Fibroblast of skin of left quadriceps (primary cell): ENCODE data around the gene KLHDC4.
A peak's percentile ranks its signal among the peaks of the same experiment; 100 is the strongest.
"Not testable (repeated sequence)": the region's sequence is repeated elsewhere in the genome, so short reads cannot be mapped to it uniquely, and the experiment has no call there.

Source experiments
- DNase-seq, 2 experiments: peaks; one replicate each; pipeline ENCODE4 v3.0.0-alpha.2; 2013; ENCODE audit warnings: low read depth in 2 of 2

KLHDC4 gene

GRCh38 chr16:87765776-87766484, at the start of gene KLHDC4:
Gene KLHDC4 (minus strand): TSS chr16:87765986. CDS start chr16:87765890, 96 bp downstream.
- peak; percentile 60 to 67 for DNase-seq

GRCh38 chr16:87815567-87815966, 49.8 kb upstream of the KLHDC4 start:
- no peak for DNase-seq

GRCh38 chr16:87812200-87812656, 46.4 kb upstream of the KLHDC4 start:
- DNase-seq, result no peak

GRCh38 chr16:87811454-87811853, 45.7 kb upstream of the KLHDC4 start:
- not testable (repeated sequence) for DNase-seq

- DNase-seq, result no peak
Observed at GRCh38 chr16:87809150-87809902, 43.5 kb upstream of the KLHDC4 start.

GRCh38 chr16:87808108-87808507, 42.3 kb upstream of the KLHDC4 start:
- no peak for DNase-seq

- DNase-seq, result peak; percentile 88 to 89
Observed at GRCh38 chr16:87806641-87807546, 41.1 kb upstream of the KLHDC4 start.

- DNase-seq, result no peak
Observed at GRCh38 chr16:87806261-87806640, 40.5 kb upstream of the KLHDC4 start.

- DNase-seq, result no peak
Observed at GRCh38 chr16:87803385-87803784, 37.6 kb upstream of the KLHDC4 start.

GRCh38 chr16:87802670-87803069, 36.9 kb upstream of the KLHDC4 start:
- no peak for DNase-seq

- no peak for DNase-seq
Observed at GRCh38 chr16:87801679-87802259, 36.0 kb upstream of the KLHDC4 start.

GRCh38 chr16:87800497-87800896, 34.7 kb upstream of the KLHDC4 start:
- no peak for DNase-seq

- no peak for DNase-seq
Observed at GRCh38 chr16:87795336-87795735, 29.6 kb upstream of the KLHDC4 start.

GRCh38 chr16:87794485-87795078, 28.8 kb upstream of the KLHDC4 start:
- DNase-seq, result no peak

GRCh38 chr16:87792205-87792565, 26.4 kb upstream of the KLHDC4 start:
- DNase-seq, result no peak

GRCh38 chr16:87791295-87792204, 25.8 kb upstream of the KLHDC4 start:
- no peak for DNase-seq

GRCh38 chr16:87790292-87791100, 24.7 kb upstream of the KLHDC4 start:
- DNase-seq, result no peak

- DNase-seq, result no peak
Observed at GRCh38 chr16:87789437-87790291, 23.9 kb upstream of the KLHDC4 start.
